GM13976 (cell line): Measurements from ENCODE around the gene KRTAP17-1.

Source experiments
- DNase-seq: peaks from one replicate; pipeline ENCODE4 v3.0.0; 2012; ENCODE audit warnings: low spot score
- CTCF ChIP-seq: IDR thresholded peaks from 2 replicates; pipeline ENCODE4 v1.5.1; 2012; ENCODE audit warnings: borderline replicate concordance, mild to moderate bottlenecking; ENCODE audit not compliant: insufficient read depth; ENCODE audit errors: extremely low read depth, missing control alignments, control extremely low read depth
- in situ Hi-C: fragments of 300-500 bp; cut with MboI; formaldehyde crosslinking; loops from one replicate; pipeline ENCODE4 v1.12.0; 2022; ENCODE audit warnings: low sequenced_read_pairs, mixed read lengths, inconsistent platforms; ENCODE audit not compliant: unreplicated experiment

Gene KRTAP17-1

GRCh38 chr17:41338961-41339485 is 23.5 kb upstream of the KRTAP17-1 start:
- no peak for TF ChIP-seq CTCF
- in situ Hi-C loops, result no loop called here
- no peak for DNase-seq

- DNase-seq, result no peak
- in situ Hi-C loops, result no loop called here
- TF ChIP-seq CTCF, result no peak
Observed at GRCh38 chr17:41335747-41336146, 20.2 kb upstream of the KRTAP17-1 start.

- no peak for DNase-seq
- TF ChIP-seq CTCF, result no peak
- in situ Hi-C loops, result no loop called here
Observed at GRCh38 chr17:41334385-41335305, 19.1 kb upstream of the KRTAP17-1 start.

- in situ Hi-C loops, result no loop called here
- TF ChIP-seq CTCF, result no peak
- no peak for DNase-seq
Observed at GRCh38 chr17:41333836-41334235, 18.3 kb upstream of the KRTAP17-1 start.

GRCh38 chr17:41333098-41333497 is 17.6 kb upstream of the KRTAP17-1 start:
- DNase-seq, result no peak
- in situ Hi-C loops, result no loop called here
- no peak for TF ChIP-seq CTCF

- no peak for DNase-seq
- TF ChIP-seq CTCF, result no peak
- in situ Hi-C loops, result no loop called here
Observed at GRCh38 chr17:41332239-41332638, 16.7 kb upstream of the KRTAP17-1 start.
